Kidney epithelial cell (primary cell): Measurements from ENCODE around the gene DDX47. TPM values are rescaled to one million over a fixed set of nuclear protein-coding genes. Genes with fewer than 3 reads are reported as not detected.
"Not testable (repeated sequence)": the region's sequence is repeated elsewhere in the genome, so short reads cannot be mapped to it uniquely, and the experiment has no call there.

Source experiments
- DNase-seq: peaks from one replicate; pipeline ENCODE4 v3.0.0-alpha.2; 2010; ENCODE audit warnings: low read depth
- H3K27me3 ChIP-seq: 2 replicates; pipeline ENCODE4 v1.6.0; 2011; ENCODE audit warnings: low read length; ENCODE audit not compliant: control insufficient read depth, insufficient read depth
- H3K36me3 ChIP-seq: 2 replicates; pipeline ENCODE4 v1.5.1; 2011; ENCODE audit warnings: low read length; ENCODE audit not compliant: control insufficient read depth, insufficient read depth
- H3K4me3 ChIP-seq: 2 replicates; pipeline ENCODE4 v1.5.1; 2011; ENCODE audit warnings: low read depth, mild to moderate bottlenecking, control low read depth, low read length
- total RNA-seq: library from RNA; depleted of rRNA; stranded (reverse); fragments of >200 nt; gene quantifications from 2 replicates; pipeline ENCODE4 v1.2.3, GENCODE V29; 2015
- TF ChIP-seq, protein P1 (sequence below): IDR thresholded peaks from 2 replicates; pipeline ENCODE4 v1.5.1; 2011; ENCODE audit warnings: mild to moderate bottlenecking, moderate library complexity, low read length, control low read depth, inconsistent platforms; ENCODE audit not compliant: insufficient read depth, poor library complexity, severe bottlenecking

The DDX47 gene
- total RNA-seq, 1 donor from 2014 or later, result 59.0 TPM

DNA sequence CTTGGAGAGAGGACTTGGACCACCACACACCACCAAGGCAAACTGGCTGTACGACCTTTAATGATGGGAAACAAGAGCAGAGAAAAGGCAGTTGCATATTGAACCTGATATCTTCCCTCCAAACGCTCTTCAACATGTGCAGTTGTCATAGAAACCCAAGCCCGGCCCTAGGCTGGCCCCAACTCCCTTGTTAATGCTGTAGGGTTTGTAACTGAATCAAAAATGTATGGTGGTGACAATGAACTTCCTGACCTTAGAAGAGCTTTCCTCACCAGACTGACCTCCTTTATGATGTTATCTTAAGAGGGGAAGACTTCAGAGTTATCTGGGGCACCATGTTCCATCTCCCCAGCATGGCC lies 15.4 kb upstream of the DDX47 start:
- TF ChIP-seq, protein P1, sequence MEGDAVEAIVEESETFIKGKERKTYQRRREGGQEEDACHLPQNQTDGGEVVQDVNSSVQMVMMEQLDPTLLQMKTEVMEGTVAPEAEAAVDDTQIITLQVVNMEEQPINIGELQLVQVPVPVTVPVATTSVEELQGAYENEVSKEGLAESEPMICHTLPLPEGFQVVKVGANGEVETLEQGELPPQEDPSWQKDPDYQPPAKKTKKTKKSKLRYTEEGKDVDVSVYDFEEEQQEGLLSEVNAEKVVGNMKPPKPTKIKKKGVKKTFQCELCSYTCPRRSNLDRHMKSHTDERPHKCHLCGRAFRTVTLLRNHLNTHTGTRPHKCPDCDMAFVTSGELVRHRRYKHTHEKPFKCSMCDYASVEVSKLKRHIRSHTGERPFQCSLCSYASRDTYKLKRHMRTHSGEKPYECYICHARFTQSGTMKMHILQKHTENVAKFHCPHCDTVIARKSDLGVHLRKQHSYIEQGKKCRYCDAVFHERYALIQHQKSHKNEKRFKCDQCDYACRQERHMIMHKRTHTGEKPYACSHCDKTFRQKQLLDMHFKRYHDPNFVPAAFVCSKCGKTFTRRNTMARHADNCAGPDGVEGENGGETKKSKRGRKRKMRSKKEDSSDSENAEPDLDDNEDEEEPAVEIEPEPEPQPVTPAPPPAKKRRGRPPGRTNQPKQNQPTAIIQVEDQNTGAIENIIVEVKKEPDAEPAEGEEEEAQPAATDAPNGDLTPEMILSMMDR, result no peak
- Histone ChIP-seq H3K27me3 (no peaks in the 10 kb centered on the region), H3K36me3 (no peaks in the 10 kb centered on the region), H3K4me3 (no peak overlapping the region)
- no peak for DNase-seq

- no peaks in the 10 kb centered on the region for H3K36me3 ChIP-seq
- H3K27me3 ChIP-seq, result no peaks in the 10 kb centered on the region
- H3K4me3 ChIP-seq, result no peak overlapping the region
- TF ChIP-seq, protein P1, result no peak
- no peak for DNase-seq
Observed at GRCh38 chr12:12798480-12798879, 14.7 kb upstream of the DDX47 start.

DNA sequence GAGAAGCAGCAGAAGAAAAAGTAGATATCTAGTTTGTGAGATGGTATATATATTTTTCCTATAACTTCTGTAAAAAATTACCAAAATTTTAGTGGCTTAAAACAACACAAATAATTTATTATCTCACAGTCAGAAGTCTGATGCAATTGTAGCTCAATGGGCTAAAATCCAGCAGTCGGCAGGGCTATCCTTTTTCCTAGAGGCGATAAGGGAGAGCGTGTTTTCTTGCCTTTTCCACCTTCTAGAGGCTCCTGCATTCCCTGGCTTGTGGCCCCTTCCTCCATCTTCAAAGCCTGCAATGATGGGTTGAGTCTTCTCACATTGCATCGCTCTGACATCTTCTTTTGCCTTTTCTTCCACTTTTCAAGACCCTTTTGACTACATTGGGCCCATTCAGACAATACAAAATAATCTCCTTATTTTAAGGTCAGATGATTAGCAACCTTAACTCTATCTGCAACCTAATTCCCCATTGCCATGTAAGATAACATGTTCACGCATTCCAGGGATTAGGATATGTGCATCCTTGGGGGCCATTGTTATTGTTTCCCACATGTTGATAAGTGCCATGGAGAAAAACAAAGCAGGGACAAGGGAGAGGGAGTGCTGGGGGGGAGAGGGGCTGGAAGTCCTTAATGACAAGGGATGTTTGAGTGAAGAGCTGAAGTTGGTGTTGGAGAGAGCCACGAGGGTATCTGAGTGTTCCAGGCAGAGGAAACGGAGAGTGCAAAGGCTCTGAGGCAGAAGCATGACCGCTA lies 13.8 kb upstream of the DDX47 start:
- Histone ChIP-seq H3K4me3 (no peak overlapping the region), H3K36me3 (no peaks in the 10 kb centered on the region), H3K27me3 (no peaks in the 10 kb centered on the region)
- TF ChIP-seq, protein P1, result no peak
- no peak for DNase-seq

DNA sequence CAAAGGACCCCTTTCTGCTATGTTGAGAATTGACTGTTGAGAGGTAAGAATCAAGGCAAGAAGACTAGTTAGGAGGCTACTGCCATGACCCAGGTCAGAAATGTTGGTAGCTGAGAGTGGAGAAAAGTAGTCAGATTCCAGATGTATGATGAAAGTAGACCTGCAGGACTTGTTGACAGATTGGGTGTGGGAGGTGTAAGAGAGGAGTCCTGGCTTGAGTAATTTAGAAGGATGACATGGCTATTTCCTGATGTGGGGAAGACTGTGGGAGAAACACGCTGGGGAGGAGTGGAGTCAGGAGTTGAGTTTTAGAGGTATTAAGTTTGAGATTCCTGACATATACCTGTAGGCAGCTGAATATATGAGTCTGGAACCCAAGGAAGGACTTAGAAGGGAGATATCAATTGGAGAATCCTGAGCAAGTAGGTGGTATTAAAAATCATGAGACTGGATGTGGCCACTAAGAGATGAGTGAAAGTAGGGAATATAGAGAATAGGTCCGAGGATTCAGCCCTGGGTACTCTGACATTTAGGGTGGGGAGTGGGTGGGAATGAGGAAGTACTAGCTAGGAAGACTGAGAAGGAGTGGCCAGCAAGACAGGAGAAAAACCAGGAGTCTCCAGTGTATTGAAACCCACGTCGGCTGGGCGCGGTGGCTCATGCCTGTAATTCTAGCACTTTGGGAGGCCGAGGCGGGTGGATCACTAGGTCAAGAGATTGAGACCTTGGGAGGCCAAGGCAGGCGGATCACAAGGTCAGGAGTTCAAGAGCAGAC lies 12.6 kb upstream of the DDX47 start:
- TF ChIP-seq, protein P1, result no peak
- Histone ChIP-seq H3K4me3 (no peak overlapping the region), H3K27me3 (no peaks in the 10 kb centered on the region), H3K36me3 (no peaks in the 10 kb centered on the region)
- DNase-seq, result no peak

- not testable (repeated sequence) for H3K36me3 ChIP-seq, H3K4me3 ChIP-seq, H3K27me3 ChIP-seq, DNase-seq
Observed at GRCh38 chr12:12801656-12802055, 11.5 kb upstream of the DDX47 start.

DNA sequence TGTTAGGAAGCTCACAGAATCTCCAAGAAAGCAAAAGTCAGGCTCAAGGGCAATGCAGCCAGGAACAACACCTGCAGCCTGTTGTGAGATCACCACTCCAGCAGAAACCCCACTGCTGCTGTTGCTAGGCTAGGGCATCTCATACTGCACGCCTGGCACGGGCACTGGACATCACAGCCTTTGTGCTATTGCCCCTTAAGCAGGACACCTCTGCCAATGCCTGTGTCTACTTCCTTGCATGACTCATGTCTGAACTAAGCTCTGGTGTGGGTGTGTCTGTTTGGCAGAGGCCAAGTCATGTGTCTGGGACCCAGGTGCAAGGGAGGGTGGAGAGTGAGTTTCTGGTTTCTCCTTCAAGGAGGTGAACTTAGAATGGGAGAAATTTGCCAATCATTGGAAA lies 10.0 kb upstream of the DDX47 start:
- H3K4me3 ChIP-seq, result no peak overlapping the region
- peak; percentile 95 for DNase-seq
- no peaks in the 10 kb centered on the region for H3K36me3 ChIP-seq
- H3K27me3 ChIP-seq, result no peaks in the 10 kb centered on the region
- TF ChIP-seq, protein P1, result no peak
